HepG2 (cell line): ENCODE measurements around the gene CSNK1D. TPM values are rescaled to one million over a fixed set of nuclear protein-coding genes. Genes with fewer than 3 reads are reported as not detected.

Source experiments
- ATAC-seq: fragments of 200-7000 bp; cut with Tn5 transposase; 3 replicates; pipeline ENCODE4 v1.9.1; 2020; ENCODE audit warnings: mild to moderate bottlenecking, moderate library complexity
- BruUV-seq: library from RNA; stranded (reverse); fragments of 400-500 nt; replicated peaks from 2 replicates; lab custom pipeline; 2021; lab: Mats Ljungman, UMichigan
- CTCF ChIA-PET: fragments of 300-600 bp; formaldehyde crosslinking; extraction: SDS; loops from one replicate; lab custom pipeline; 2021; ENCODE audit warnings: low total read pairs, inconsistent platforms, low intra/inter-chr PET ratio; lab: Yijun Ruan, JAX
- POLR2A ChIA-PET: fragments of 350-600 bp; sonication (Branson Sonifier 250); formaldehyde crosslinking; loops from one replicate; lab custom pipeline; 2020; ENCODE audit warnings: antibody characterized with exemption, inconsistent platforms; lab: Yijun Ruan, JAX
- DNase-seq: peaks from one replicate; pipeline ENCODE4 v3.0.0-alpha.2; 2015; ENCODE audit warnings: low spot score
- FAIRE-seq: peaks from 3 replicates; lab custom pipeline; 2011; peaks lifted over from hg19 to GRCh38; lab: Jason Lieb, UNC
- H2AFZ ChIP-seq: one replicate; pipeline ENCODE4 v1.6.1; 2011; ENCODE audit warnings: low read length, inconsistent platforms
- H3K27ac ChIP-seq: fragments of 300-600 bp; 3 replicates; pipeline ENCODE4 v1.8.0; 2011; ENCODE audit warnings: mixed run types, mild to moderate bottlenecking, mixed read lengths, low read length, inconsistent platforms; ENCODE audit not compliant: insufficient read depth; ENCODE audit errors: extremely low read length
- H3K27me3 ChIP-seq, 2 experiments: fragments of 200-600 bp in 1 of 2; 2 replicates in 1 of 2; 3 replicates in 1 of 2; pipeline versions ENCODE4 v1.6.0 to v1.8.0; 2011; ENCODE audit warnings: low read length in 2 of 2, mild to moderate bottlenecking in 2 of 2, moderate library complexity in 2 of 2, inconsistent platforms in 1 of 2; ENCODE audit not compliant: insufficient read depth in 2 of 2, control insufficient read depth in 1 of 2
- H3K36me3 ChIP-seq, 2 experiments: fragments of 200-600 bp in 1 of 2; replicated peaks in 1 of 2; 2 replicates in 1 of 2; 3 replicates in 1 of 2; pipeline versions ENCODE4 v1.5.1 to v1.8.0; 2011; ENCODE audit warnings: low read length in 2 of 2, inconsistent platforms in 1 of 2; ENCODE audit not compliant: insufficient read depth in 2 of 2, control insufficient read depth in 1 of 2
- H3K4me1 ChIP-seq: 2 replicates; pipeline ENCODE4 v1.5.1; 2012; ENCODE audit warnings: low read length, inconsistent platforms; ENCODE audit not compliant: insufficient read depth
- H3K4me2 ChIP-seq: 2 replicates; pipeline ENCODE4 v1.6.0; 2011; ENCODE audit warnings: low read depth, low read length, inconsistent platforms
- H3K4me3 ChIP-seq, 3 experiments: fragments of 200-600 bp in 1 of 3; sonication (generic), shearing (Covaris generic) in 1 of 3; replicated peaks in 1 of 3; 2 replicates each; pipeline ENCODE4 v1.5.1; 2011 to 2016; ENCODE audit warnings: low read length in 3 of 3, inconsistent platforms in 2 of 3, low read depth in 2 of 3, mild to moderate bottlenecking in 2 of 3, control low read depth in 1 of 3, mixed read lengths in 1 of 3; ENCODE audit not compliant: insufficient read depth in 1 of 3
- H3K79me2 ChIP-seq: one replicate; pipeline ENCODE4 v1.6.1; 2011; ENCODE audit warnings: low read length, inconsistent platforms; ENCODE audit not compliant: insufficient read depth
- H3K9ac ChIP-seq: 2 replicates; pipeline ENCODE4 v1.6.0; 2011; ENCODE audit warnings: mild to moderate bottlenecking, low read depth, low read length, inconsistent platforms; ENCODE audit not compliant: insufficient read depth
- H3K9me3 ChIP-seq: 2 replicates; pipeline ENCODE4 v1.5.1; 2012; ENCODE audit warnings: mild to moderate bottlenecking, low read length
- H4K20me1 ChIP-seq: 2 replicates; pipeline ENCODE4 v1.6.0; 2011; ENCODE audit warnings: inconsistent platforms, mild to moderate bottlenecking, low read length, moderate library complexity; ENCODE audit not compliant: insufficient read depth
- ARID4A ChIP-seq: sonication (generic); formaldehyde crosslinking; IDR thresholded peaks from 2 replicates; pipeline ENCODE4 v1.5.0; 2020; ENCODE audit warnings: mild to moderate bottlenecking, missing genetic modification reagents, borderline replicate concordance
- ATF1 ChIP-seq: IDR thresholded peaks from 2 replicates; pipeline ENCODE4 v1.6.1; 2016; ENCODE audit warnings: mild to moderate bottlenecking, control low read depth
- ELF1 ChIP-seq: sonication (generic); formaldehyde crosslinking; IDR thresholded peaks from 2 replicates; pipeline ENCODE4 v1.4.0; 2020; ENCODE audit warnings: missing genetic modification reagents
- HNRNPL ChIP-seq: fragments of 200-400 bp; formaldehyde crosslinking; IDR thresholded peaks from 2 replicates; pipeline ENCODE4 v1.6.1; 2017; ENCODE audit warnings: mild to moderate bottlenecking, low read depth, low read length
- HNRNPLL ChIP-seq: fragments of 200-400 bp; formaldehyde crosslinking; IDR thresholded peaks from 2 replicates; pipeline ENCODE4 v1.6.1; 2017; ENCODE audit warnings: mild to moderate bottlenecking, low read depth, low read length; ENCODE audit not compliant: poor library complexity, severe bottlenecking
- HOXA9 ChIP-seq: sonication (generic); formaldehyde crosslinking; IDR thresholded peaks from 2 replicates; pipeline ENCODE4 v1.8.1; 2022; ENCODE audit warnings: missing genetic modification reagents, mild to moderate bottlenecking, moderate library complexity, borderline replicate concordance
- IKZF1 ChIP-seq: fragments of 450-650 bp; IDR thresholded peaks from 2 replicates; pipeline ENCODE4 v1.7.1; 2016
- MBNL3 ChIP-seq: fragments of 250-450 bp; sonication (Bioruptor Pico); conservative IDR thresholded peaks from 2 replicates; pipeline ENCODE4 v1.8.0; 2022; ENCODE audit warnings: mild to moderate bottlenecking, inconsistent platforms
- MTERF4 ChIP-seq: sonication (generic); formaldehyde crosslinking; IDR thresholded peaks from 2 replicates; pipeline ENCODE4 v1.8.0; 2023; ENCODE audit warnings: mild to moderate bottlenecking, missing genetic modification reagents
- NCOA2 ChIP-seq: sonication (generic); formaldehyde crosslinking; IDR thresholded peaks from 2 replicates; pipeline ENCODE4 v1.8.0; 2022; ENCODE audit warnings: inconsistent platforms
- NFE2L2 ChIP-seq: fragments of 150-350 bp; IDR thresholded peaks from 2 replicates; pipeline ENCODE4 v1.6.1; 2014; ENCODE audit warnings: low read length
- RXRA ChIP-seq: sonication (generic); formaldehyde crosslinking; IDR thresholded peaks from 2 replicates; pipeline ENCODE4 v1.5.1; 2020; ENCODE audit warnings: missing genetic modification reagents
- SPEN ChIP-seq: sonication (generic); formaldehyde crosslinking; IDR thresholded peaks from 2 replicates; pipeline ENCODE4 v1.5.1; 2020; ENCODE audit warnings: low read depth, mild to moderate bottlenecking, missing genetic modification reagents
- STAT6 ChIP-seq: sonication (generic); formaldehyde crosslinking; IDR thresholded peaks from 2 replicates; pipeline ENCODE4 v1.4.0; 2020; ENCODE audit warnings: missing genetic modification reagents, mild to moderate bottlenecking, borderline replicate concordance
- ZKSCAN1 ChIP-seq: fragments of 150-350 bp; IDR thresholded peaks from 2 replicates; pipeline ENCODE4 v1.6.1; 2014; ENCODE audit warnings: low read length
- ZNF530 ChIP-seq: sonication (generic); formaldehyde crosslinking; IDR thresholded peaks from 2 replicates; pipeline ENCODE4 v1.5.0; 2020; ENCODE audit warnings: low read depth, mild to moderate bottlenecking, missing genetic modification reagents
- WGBS: methylation state at CpG from one replicate; pipeline ENCODE4 v1.1.6; 2017; ENCODE audit warnings: low lambda C conversion rate; 5-methylcytosine and 5-hydroxymethylcytosine counted together
- in situ Hi-C: cut with HindIII; loops from 2 replicates; pipeline ENCODE4 v1.10.0; 2017; ENCODE audit warnings: low pct_unique_long_range_greater_than_20kb; ENCODE audit not compliant: extremely low pct_ligation_motif_present
- intact Hi-C: fragments of 100-400 bp; cut with micrococcal nuclease; formaldehyde crosslinking; loops from one replicate; pipeline ENCODE4 v1.10.0; 2022; ENCODE audit not compliant: unreplicated experiment
- polyA plus RNA-seq, 8 experiments: library from polyadenylated mRNA; depleted of rRNA in 3 of 8; stranded (reverse) in 7 of 8; unstranded in 1 of 8; fragments of >200 nt; fragmentation: Illumina TruSeq in 4 of 8; extraction: Trizol in 4 of 8; gene quantifications; 2 replicates each; pipeline versions ENCODE4 v1.2.1 to v1.2.3, GENCODE V29; 2011 to 2016; ENCODE audit warnings: low read depth in 4 of 8, missing spikeins in 1 of 8, mixed read lengths in 1 of 8; ENCODE audit not compliant: insufficient read depth in 1 of 8
- total RNA-seq, 5 experiments: library from RNA; depleted of rRNA; stranded (reverse); fragments of >200 nt; fragmentation: Illumina TruSeq; extraction: Trizol; gene quantifications; 2 replicates each; pipeline ENCODE4 v1.2.3, GENCODE V29; 2016; ENCODE audit warnings: low read depth in 1 of 5

Gene CSNK1D
- total and polyA plus RNA-seq, 2 of the 13 experiments (the other 11 are each of a cell fraction or from before 2014, with no cell fraction given) = 31.5 to 128 TPM

- Histone ChIP-seq H3K79me2 (peaks cover 50% of the 10 kb centered on the region), H3K27ac (peak overlapping the region; percentile 92), H3K9me3 (no peaks in the 10 kb centered on the region), H2AFZ (no peak overlapping the region), H3K4me2 (peak overlapping the region; percentile 97), H3K9ac (peak overlapping the region; percentile 91), H3K36me3 (peaks cover 5 to 19% of the 10 kb centered on the region in 2 experiments; a peak in 3 of 5 replicates), H3K27me3 (no peaks in the 10 kb centered on the region; a peak in 1 of 5 replicates), H3K4me1 (peaks cover 78% of the 10 kb centered on the region), H4K20me1 (peaks cover 50% of the 10 kb centered on the region), H3K4me3 (peak overlapping the region; percentile 88 to 97 (median 88))
- DNase-seq (no peak), FAIRE-seq (no peak), ATAC-seq (peak; percentile 4)
- intact Hi-C loops = no loop called here
- CTCF ChIA-PET = no interaction called here
- 2% methylated on average over 52 of the region's 57 CpGs for WGBS
- in situ Hi-C loops = no loop called here
- POLR2A ChIA-PET = interaction anchor here (0.7 to 10.6 kb wide), 20 partner anchors 12 to 306 kb away, joined by 3 to 119 read pairs (median 5); partner anchors contain the start of genes CD7 and SLC16A3
- BruUV-seq = no TSS peak
- TF ChIP-seq STAT6 (CRISPR knock-in tag) (no peak), ZKSCAN1 (no peak), NCOA2 (CRISPR knock-in tag) (no peak), HNRNPL (0 out of 2 replicates have a peak, but pooled peaks have one; percentile 10), RXRA (0 out of 2 replicates have a peak, but pooled peaks have one; percentile 33), ZNF530 (CRISPR knock-in tag) (no peak), SPEN (CRISPR knock-in tag) (no peak), HNRNPLL (peak; percentile 49), MTERF4 (CRISPR knock-in tag) (no peak), ATF1 (CRISPR knock-in tag) (no peak), MBNL3 (CRISPR knock-in tag) (no peak), ELF1 (CRISPR knock-in tag) (0 out of 2 replicates have a peak, but pooled peaks have one; percentile 17), NFE2L2 (no peak), ARID4A (CRISPR knock-in tag) (no peak), HOXA9 (CRISPR knock-in tag) (no peak), IKZF1 (no peak)
These were observed 789 bp downstream of the CSNK1D start for GRCh38 chr17:82272495-82273326.
